Hepatocyte (in vitro differentiated cells): Measurements from ENCODE around the gene F2RL3.

ENCODE experiments used
- CTCF ChIP-seq: fragments of 200-600 bp; sonication (generic); IDR thresholded peaks from 2 replicates; pipeline ENCODE4 v1.5.1; 2016; ENCODE audit warnings: antibody characterized with exemption, mild to moderate bottlenecking; ENCODE audit not compliant: poor library complexity
- EZH2 ChIP-seq: fragments of 200-600 bp; sonication (generic); IDR thresholded peaks from 2 replicates; pipeline ENCODE4 v1.6.1; 2016; ENCODE audit warnings: antibody characterized with exemption, mild to moderate bottlenecking, borderline replicate concordance
- EZH2phosphoT487 ChIP-seq: fragments of 200-600 bp; sonication (generic); IDR thresholded peaks from one replicate; pipeline ENCODE4 v1.6.1; 2018; ENCODE audit warnings: antibody characterized with exemption, mild to moderate bottlenecking, low read depth, moderate library complexity; ENCODE audit not compliant: unreplicated experiment, severe bottlenecking

GRCh38 chr19:16934489-16934888 is 45.7 kb downstream of the F2RL3 start:
- TF ChIP-seq CTCF (no peak), EZH2 (no peak), EZH2phosphoT487 (no peak)
